GM12873 (cell line): ENCODE data around the gene LLGL2.

Experiments
- CTCF ChIP-seq: IDR thresholded peaks from 2 replicates; pipeline ENCODE4 v1.5.1; 2012; ENCODE audit warnings: low read depth, mild to moderate bottlenecking, moderate library complexity, low read length, control low read depth; ENCODE audit not compliant: insufficient read depth; ENCODE audit errors: missing control alignments

Gene LLGL2

DNA sequence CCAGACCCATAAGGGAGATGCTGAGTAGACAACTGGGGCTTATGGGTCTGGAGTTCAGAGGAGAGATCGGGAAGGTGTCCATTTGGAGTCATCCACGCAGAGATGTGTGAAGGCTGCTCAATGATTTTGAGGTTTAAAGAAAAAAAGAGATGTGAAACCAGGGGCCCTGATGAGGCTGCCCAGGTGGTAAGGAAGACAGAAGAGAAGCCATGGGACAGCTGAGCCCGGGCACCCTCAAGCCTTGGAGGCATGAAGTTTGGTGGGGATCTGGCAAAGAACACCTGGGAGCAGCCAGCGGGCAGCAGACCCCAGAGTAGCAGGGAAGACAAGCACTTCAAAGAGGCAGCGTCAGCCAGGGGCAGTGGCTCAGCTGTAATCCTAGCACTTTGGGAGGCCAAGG, 41.3 kb downstream of the LLGL2 start:
- no peak for TF ChIP-seq CTCF

GRCh38 chr17:75568412-75569255, 43.1 kb downstream of the LLGL2 start:
- TF ChIP-seq CTCF, result no peak

DNA sequence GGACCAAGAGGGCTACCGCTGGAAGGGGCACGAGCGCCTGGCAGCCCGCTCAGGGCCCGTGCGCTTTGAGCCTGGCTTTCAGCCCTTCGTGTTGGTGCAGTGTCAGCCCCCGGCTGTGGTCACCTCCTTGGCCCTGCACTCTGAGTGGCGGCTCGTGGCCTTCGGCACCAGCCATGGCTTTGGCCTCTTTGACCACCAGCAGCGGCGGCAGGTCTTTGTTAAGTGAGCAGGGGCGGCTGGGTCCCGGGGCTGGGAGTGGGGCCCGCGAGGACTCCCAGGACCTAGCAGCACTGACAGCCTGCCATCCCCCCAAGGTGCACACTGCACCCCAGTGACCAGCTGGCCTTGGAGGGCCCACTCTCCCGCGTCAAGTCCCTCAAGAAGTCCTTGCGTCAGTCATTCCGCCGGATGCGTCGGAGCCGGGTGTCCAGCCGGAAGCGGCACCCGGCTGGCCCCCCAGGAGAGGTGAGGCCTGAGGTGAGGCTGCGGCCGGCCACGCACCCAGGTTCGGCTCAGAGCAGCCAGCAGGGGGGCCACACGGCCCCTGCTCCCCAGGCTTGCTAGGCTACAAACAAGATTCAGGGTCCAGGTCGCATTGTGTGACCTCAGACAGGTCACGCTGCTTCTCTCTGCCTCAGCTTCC, 44.7 kb downstream of the LLGL2 start:
- no peak for TF ChIP-seq CTCF

- no peak for TF ChIP-seq CTCF
These were observed 45.3 kb downstream of the LLGL2 start for GRCh38 chr17:75570772-75571171.

DNA sequence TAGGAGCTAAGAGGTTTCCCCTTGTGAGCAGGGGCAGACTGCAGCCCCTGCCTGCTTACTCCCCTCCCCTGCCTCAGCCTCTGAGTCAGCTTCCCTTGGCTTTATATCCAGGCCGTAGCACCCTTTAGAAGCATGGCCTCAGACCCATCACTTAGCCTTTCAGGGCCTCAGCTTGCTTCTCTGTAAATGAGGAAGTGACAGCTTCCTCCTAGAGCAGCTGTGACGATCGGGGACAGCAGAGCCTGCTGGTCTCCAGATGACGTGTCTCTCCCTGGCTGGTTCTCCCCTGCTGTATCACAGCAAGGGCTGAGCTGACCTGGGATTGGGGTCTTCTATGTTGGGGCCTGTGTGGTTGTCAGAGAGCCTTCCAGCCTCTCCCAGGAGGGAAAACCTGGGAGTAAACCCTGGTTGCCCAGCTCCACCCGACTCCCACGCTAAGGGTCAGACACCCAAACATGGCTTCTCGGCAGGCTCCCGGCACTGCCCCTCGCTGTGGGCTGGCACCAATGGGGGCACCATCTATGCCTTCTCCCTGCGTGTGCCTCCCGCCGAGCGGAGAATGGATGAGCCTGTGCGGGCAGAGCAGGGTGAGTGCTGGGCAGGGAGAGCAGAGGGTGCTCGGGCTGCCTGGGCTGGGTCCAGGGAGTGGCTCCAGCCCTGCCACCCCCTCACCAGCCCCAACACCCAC, 45.8 kb downstream of the LLGL2 start:
- no peak for TF ChIP-seq CTCF

DNA sequence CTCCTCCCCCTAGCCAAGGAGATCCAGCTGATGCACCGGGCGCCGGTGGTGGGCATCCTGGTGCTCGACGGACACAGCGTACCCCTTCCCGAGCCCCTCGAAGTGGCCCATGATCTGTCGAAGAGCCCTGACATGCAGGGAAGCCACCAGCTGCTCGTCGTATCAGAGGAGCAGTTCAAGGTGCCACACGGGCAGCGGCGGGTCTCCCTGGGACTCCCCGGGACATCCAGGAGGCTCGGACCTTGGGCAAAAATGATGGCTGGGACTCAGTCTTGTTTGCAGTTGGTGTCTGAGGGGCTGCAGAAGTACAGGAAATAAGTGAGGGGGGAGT, 46.4 kb downstream of the LLGL2 start:
- TF ChIP-seq CTCF, result no peak
